A673 (cell line): Measurements from ENCODE around the gene AHSG. TPM values are rescaled to one million over a fixed set of nuclear protein-coding genes. Genes with fewer than 3 reads are reported as not detected.
A peak's percentile ranks its signal among the peaks of the same experiment; 100 is the strongest.

Source experiments
- BruUV-seq: library from RNA; stranded (reverse); fragments of 400-500 nt; replicated peaks from 2 replicates; lab custom pipeline; 2021; lab: Mats Ljungman, UMichigan
- CTCF ChIA-PET: fragments of 300-600 bp; sonication (Branson Sonifier 250); formaldehyde crosslinking; loops from one replicate; lab custom pipeline; 2022; ENCODE audit warnings: antibody characterized with exemption; lab: Charles Lee
- POLR2A ChIA-PET: fragments of 300-600 bp; sonication (Branson Sonifier 250); formaldehyde crosslinking; loops from one replicate; lab custom pipeline; 2022; ENCODE audit warnings: antibody characterized with exemption; ENCODE audit not compliant: low non-redundant PET; lab: Charles Lee
- DNase-seq: peaks from one replicate; pipeline ENCODE4 v3.0.0-alpha.2; 2015; ENCODE audit warnings: low spot score
- H3K27ac ChIP-seq: fragments of 200-600 bp; sonication (generic); 2 replicates; pipeline ENCODE4 v1.5.1; 2016; ENCODE audit warnings: mixed run types, low read depth, mild to moderate bottlenecking, mixed read lengths, antibody characterized with exemption, low read length; ENCODE audit not compliant: poor library complexity, severe bottlenecking
- H3K27me3 ChIP-seq: fragments of 200-600 bp; sonication (generic); replicated peaks from 2 replicates; pipeline ENCODE4 v1.6.1; 2017; ENCODE audit warnings: mixed run types, low read depth, mild to moderate bottlenecking, mixed read lengths, antibody characterized with exemption, low read length; ENCODE audit not compliant: insufficient read depth, poor library complexity
- H3K36me3 ChIP-seq: fragments of 200-600 bp; sonication (generic); 2 replicates; pipeline ENCODE4 v1.6.1; 2016; ENCODE audit warnings: mixed run types, mild to moderate bottlenecking, mixed read lengths, antibody characterized with exemption, low read length; ENCODE audit not compliant: insufficient read depth, poor library complexity, severe bottlenecking
- H3K4me1 ChIP-seq: fragments of 200-600 bp; sonication (generic); 2 replicates; pipeline ENCODE4 v1.6.1; 2017; ENCODE audit warnings: mixed run types, mild to moderate bottlenecking, mixed read lengths, antibody characterized with exemption, low read length; ENCODE audit not compliant: insufficient read depth, poor library complexity, severe bottlenecking
- H3K4me3 ChIP-seq: fragments of 200-600 bp; sonication (generic); 2 replicates; pipeline ENCODE4 v1.5.1; 2016; ENCODE audit warnings: low read depth, mixed run types, mild to moderate bottlenecking, mixed read lengths, low read length; ENCODE audit not compliant: poor library complexity, severe bottlenecking
- H3K9me3 ChIP-seq: fragments of 200-600 bp; sonication (generic); 2 replicates; pipeline ENCODE4 v1.6.1; 2016; ENCODE audit warnings: mixed run types, low read depth, mild to moderate bottlenecking, mixed read lengths, antibody characterized with exemption, low read length; ENCODE audit not compliant: poor library complexity, severe bottlenecking
- EZH2 ChIP-seq: fragments of 200-600 bp; sonication (generic); IDR thresholded peaks from 2 replicates; pipeline ENCODE4 v1.6.1; 2017; ENCODE audit warnings: borderline replicate concordance, low read depth, mild to moderate bottlenecking, mixed read lengths, antibody characterized with exemption, low read length; ENCODE audit not compliant: poor library complexity, severe bottlenecking
- intact Hi-C: fragments of 100-400 bp; cut with micrococcal nuclease; formaldehyde crosslinking; loops from one replicate; pipeline ENCODE4 v1.10.0; 2022; ENCODE audit not compliant: unreplicated experiment
- total RNA-seq: library from RNA; stranded (reverse); gene quantifications from 2 replicates; pipeline ENCODE4 v1.2.3, GENCODE V29; 2021
- TF ChIP-seq, protein P1 (sequence below): fragments of 300-800, 200-600 bp; sonication (generic); conservative IDR thresholded peaks from 2 replicates; pipeline ENCODE4 v1.5.1; 2017; ENCODE audit warnings: low read depth, mild to moderate bottlenecking, antibody characterized with exemption, low read length, moderate library complexity, mixed read lengths

The AHSG gene
- total RNA-seq, 1 experiment from 2014 or later: 4.9 TPM

DNA sequence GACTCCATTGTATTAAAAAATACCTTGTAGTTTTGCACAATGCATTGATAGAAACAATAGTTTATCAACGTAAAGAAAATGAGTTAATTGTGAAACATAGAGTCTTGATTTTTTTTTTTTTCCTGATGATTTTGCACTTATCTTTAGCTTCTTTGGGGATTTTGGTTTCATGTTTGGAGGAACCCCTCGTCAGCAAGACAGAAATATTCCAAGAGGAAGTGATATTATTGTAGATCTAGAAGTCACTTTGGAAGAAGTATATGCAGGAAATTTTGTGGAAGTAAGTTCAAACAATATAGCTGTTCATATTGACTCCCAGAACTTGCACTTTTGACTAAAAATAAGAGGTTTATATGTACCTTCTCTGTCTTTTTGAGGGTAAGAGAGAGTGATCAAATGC, 35.3 kb upstream of the AHSG start:
- H3K9me3 ChIP-seq: no peaks in the 10 kb centered on the region
- intact Hi-C loops: no loop called here
- no peak overlapping the region for H3K4me3 ChIP-seq
- CTCF ChIA-PET: no interaction called here
- TF ChIP-seq, protein P1, sequence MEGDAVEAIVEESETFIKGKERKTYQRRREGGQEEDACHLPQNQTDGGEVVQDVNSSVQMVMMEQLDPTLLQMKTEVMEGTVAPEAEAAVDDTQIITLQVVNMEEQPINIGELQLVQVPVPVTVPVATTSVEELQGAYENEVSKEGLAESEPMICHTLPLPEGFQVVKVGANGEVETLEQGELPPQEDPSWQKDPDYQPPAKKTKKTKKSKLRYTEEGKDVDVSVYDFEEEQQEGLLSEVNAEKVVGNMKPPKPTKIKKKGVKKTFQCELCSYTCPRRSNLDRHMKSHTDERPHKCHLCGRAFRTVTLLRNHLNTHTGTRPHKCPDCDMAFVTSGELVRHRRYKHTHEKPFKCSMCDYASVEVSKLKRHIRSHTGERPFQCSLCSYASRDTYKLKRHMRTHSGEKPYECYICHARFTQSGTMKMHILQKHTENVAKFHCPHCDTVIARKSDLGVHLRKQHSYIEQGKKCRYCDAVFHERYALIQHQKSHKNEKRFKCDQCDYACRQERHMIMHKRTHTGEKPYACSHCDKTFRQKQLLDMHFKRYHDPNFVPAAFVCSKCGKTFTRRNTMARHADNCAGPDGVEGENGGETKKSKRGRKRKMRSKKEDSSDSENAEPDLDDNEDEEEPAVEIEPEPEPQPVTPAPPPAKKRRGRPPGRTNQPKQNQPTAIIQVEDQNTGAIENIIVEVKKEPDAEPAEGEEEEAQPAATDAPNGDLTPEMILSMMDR: no peak
- TF ChIP-seq EZH2: no peak
- DNase-seq: no peak
- H3K27me3 ChIP-seq: no peaks in the 10 kb centered on the region
- POLR2A ChIA-PET: no interaction called here
- no TSS peak for BruUV-seq
- peaks cover 95% of the 10 kb centered on the region for H3K36me3 ChIP-seq
- H3K4me1 ChIP-seq: no peaks in the 10 kb centered on the region
- H3K27ac ChIP-seq: peak overlapping the region; percentile 21

DNA sequence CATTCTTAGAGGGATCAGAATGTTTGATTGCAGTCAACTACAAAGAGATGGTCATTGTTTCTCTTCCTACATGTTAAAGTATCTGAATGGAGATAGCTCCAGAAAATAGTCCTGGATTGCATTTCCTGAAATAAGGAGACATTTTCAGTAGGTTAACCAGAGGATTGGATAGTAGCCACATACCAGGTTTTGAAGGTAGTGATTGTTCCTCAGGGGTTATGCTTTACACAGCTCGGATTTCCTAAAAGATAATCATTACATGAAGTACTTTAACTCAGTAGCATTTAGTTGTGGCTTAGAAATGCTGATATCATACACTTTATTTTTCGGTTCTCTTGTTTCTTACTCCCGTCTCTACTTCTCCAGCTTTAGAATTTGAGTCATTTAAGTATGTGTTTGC, 32.1 kb upstream of the AHSG start:
- peaks cover 92% of the 10 kb centered on the region for H3K36me3 ChIP-seq
- intact Hi-C loops: no loop called here
- no peak overlapping the region for H3K27ac ChIP-seq
- no peaks in the 10 kb centered on the region for H3K9me3 ChIP-seq
- ChIA-PET POLR2A (no interaction called here), CTCF (interaction anchor here (1.7 kb wide), 1 partner anchor 34 kb away, joined by 4 read pairs; no protein-coding TSS in a partner anchor)
- DNase-seq: no peak
- no TSS peak for BruUV-seq
- H3K4me1 ChIP-seq: no peaks in the 10 kb centered on the region
- no peak overlapping the region for H3K4me3 ChIP-seq
- H3K27me3 ChIP-seq: no peaks in the 10 kb centered on the region
- no peak for TF ChIP-seq EZH2
- TF ChIP-seq, protein P1: no peak

DNA sequence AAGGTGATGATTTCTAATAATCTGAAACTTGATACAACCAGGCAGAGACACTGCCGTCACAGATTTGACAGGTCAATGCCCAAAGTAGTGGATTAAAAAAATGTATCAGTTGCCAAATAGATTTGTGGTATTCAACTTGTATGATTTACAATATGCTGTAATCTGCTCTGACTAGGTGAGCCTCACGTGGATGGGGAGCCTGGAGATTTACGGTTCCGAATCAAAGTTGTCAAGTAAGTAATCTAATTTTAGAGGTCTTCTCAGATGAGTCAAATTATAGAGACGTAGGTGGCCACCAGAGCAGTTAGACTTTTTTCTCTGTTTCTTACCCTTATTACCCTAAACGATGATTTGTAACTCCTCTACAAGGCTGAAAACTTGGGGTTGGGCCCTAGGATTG, 30.3 kb upstream of the AHSG start:
- no peaks in the 10 kb centered on the region for H3K4me1 ChIP-seq
- H3K27me3 ChIP-seq: no peaks in the 10 kb centered on the region
- ChIA-PET POLR2A (no interaction called here), CTCF (no interaction called here)
- H3K27ac ChIP-seq: no peak overlapping the region
- BruUV-seq: no TSS peak
- H3K9me3 ChIP-seq: no peaks in the 10 kb centered on the region
- no peak overlapping the region for H3K4me3 ChIP-seq
- no peak for DNase-seq
- intact Hi-C loops: no loop called here
- H3K36me3 ChIP-seq: peaks cover 79% of the 10 kb centered on the region
- TF ChIP-seq, protein P1: no peak
- no peak for TF ChIP-seq EZH2
